Left hindlimb (tissue), 1 donor: ENCODE results near the gene S100A8.
"Not testable (repeated sequence)": the region's sequence is repeated elsewhere in the genome, so short reads cannot be mapped to it uniquely, and the experiment has no call there.

Experiments
- DNase-seq: peaks from one replicate; pipeline ENCODE4 v3.0.0-alpha.2; 2018

Gene S100A8

DNA sequence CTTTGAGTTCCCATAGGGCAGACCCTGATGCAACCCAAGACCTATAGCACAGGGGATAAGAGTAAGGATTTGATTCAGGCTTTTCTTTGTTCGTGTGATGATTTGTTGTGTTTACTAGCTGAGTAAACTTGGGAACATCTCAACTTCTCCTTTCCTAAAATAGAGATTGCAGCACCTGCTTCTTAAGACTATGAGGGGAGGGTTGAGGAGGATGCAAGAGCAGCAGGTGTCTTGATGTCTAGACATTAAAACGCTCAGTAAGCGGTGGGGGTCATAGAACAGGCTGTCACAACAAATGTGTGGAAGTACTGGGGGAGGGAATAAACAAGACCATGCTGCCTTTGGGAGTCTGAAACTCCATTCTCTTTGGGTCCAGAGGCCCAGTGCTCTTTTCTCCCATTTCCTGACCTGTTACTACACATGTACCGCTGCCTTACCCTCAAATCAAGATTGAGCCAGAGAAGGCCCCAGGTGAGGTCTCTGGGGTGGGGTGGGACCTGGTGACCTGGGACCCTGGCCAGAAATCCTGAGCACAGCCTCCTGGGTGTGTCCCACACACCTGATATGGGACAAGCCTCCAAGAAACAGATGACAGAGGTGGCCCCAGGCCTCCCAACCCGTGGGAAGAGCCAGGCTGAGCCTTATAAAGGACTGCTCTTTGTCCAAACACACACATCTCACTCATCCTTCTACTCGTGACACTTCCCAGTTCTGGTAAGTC, 25.1 kb upstream of the S100A8 start, which contains the start of gene S100A7A:
S100A7A (plus strand) TSS at position 671 of the 721 bp plus-strand sequence. CDS start 1,563 bp downstream, outside the sequence.
- no peak for DNase-seq

DNA sequence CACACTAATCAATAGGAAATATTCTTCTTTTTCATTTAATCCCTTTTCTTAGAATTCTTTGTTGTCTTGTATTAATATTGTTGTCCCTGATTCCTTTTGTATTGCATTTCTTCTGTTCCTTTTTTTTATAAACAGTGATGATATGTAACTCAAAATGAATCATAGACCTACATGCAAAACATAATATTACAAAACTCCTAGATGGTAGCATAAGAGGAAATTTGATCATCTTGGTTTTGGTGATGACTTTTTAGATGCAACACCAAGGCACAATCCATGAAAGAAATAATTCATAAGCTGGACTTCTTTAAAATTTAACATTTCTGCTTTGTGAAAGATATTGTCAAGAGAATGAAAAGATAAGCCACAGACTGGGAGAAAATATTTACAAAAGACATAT, 23.1 kb upstream of the S100A8 start:
- DNase-seq = not testable (repeated sequence)

DNA sequence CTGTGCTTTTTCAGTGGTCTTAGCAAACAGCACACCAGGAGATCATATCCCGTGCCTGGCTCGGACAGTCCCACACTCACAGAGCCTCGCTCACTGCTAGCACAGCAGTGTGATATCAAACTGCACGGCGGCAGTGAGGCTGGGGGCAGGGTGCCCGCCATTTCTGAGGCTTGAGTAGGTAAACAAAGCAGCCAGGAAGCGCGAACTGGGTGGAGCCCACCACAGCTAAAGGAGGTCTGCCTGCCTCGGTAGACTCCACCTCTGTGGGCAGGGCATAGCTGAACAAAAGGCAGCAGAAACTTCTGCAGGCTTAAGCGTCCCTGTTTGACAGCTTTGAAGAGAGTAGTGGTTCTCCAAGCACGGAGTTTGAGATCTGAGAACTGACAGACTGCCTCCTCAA, 16.4 kb upstream of the S100A8 start:
- not testable (repeated sequence) for DNase-seq

DNA sequence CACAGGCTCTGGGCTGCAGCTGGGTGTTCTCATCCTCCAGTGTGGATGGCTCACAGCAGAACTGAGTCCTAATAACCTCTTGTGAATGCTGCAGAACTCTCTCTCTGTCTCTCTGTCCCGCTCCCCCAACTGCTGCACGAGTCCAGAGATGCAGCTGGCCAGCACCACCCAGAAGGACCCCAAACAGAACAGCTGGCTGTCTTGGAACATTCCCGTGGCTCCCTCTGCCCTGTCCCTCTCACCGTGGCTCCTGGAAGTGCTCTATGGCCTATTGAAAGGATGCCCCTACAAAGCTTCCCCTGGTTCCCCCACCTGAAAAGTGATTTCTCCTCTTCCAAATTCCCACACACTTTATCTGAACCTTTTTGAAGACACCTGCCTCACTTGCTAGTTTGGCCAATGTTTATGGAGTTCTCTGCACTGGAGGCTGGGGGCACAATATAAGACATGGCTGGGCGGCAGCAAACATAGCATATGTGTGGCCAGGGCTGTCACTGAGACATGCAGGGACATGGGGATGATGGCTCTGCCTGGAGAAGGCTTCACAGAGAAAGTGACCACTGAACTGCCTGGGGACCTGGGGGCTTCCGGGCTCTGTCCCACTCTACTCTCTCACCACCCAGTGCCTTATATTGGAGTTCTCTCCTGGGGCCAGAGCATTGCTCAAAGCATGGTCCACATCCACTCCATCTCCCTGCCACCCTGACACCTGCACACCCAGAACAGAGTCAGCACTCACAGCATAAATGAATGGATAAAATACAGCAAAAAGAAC, 15.1 kb upstream of the S100A8 start:
- DNase-seq = not testable (repeated sequence)

DNA sequence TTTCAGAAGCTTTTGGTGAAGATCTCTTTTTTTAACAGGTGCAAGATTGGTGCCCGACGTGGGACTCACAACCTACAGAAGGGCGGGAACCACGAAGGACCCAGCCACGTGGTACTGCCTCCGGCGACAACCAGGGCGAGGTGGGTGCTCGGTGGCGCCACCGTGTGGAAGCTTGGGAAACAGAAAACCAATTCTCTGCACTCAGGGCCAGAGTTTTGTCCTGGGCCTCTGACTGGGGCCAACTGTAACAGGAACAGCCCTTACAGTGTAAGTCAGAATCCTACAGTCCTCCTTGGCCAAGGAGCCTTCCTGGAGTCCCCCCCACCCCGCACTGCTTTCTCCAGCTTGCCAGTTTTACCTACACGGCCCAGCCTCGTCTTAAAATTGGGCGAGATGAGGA, 13.9 kb upstream of the S100A8 start:
- no peak for DNase-seq

DNA sequence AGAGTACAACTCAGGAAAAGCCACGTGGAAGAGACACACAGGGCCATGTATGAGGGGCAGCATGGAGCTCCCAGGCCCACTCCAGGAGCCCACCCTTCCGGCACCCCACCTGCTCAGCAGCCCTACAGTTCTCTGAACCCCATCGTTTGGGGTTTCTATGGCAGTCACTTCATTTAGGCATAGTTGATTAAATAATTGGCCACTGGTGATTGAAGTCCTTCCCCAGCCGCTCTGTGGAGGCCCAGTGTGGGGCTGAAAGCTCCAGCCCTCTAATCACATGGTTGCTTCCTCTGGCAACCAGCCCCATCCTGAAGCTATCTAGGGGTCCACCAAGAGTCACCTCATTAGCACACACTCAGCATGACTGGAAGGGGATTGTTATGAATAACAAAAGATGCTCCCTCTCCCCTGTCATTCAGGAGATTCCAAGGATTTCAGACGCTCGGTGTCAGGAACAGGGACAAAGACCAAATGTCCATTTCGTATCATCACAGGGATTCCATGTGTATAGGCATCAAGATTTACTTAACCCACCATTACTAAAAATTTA, 13.3 kb upstream of the S100A8 start:
- no peak for DNase-seq

DNA sequence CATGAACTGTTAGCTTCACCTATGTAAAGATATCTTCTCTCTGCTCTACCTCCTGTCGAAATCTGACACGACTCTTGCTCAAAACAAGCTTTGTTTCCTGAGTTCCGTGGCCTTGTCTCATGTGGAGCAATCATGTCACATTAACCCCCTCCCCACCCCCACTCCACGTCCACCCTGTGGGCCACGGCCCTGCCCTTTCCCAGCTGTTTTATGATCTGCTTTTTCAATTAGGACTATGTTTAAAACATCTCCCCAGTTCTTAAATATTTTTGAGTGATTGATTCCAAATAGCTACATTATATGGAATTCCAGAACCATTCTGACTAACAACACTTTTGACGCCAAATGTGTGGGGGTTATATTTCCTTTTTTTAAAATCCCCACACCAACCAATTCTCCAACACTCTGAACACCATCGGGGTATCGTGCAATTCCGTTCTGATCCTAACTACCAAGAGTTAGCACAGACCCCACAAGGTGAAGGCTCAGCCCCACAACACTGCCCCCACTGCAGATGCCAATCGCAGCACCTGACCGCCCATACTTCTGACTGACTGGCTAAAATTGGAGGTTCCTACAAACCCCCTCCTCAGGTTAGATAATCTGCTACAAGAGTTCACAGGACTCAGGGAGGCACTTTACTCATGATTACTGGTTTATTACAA, 12.7 kb upstream of the S100A8 start:
- DNase-seq = no peak

DNA sequence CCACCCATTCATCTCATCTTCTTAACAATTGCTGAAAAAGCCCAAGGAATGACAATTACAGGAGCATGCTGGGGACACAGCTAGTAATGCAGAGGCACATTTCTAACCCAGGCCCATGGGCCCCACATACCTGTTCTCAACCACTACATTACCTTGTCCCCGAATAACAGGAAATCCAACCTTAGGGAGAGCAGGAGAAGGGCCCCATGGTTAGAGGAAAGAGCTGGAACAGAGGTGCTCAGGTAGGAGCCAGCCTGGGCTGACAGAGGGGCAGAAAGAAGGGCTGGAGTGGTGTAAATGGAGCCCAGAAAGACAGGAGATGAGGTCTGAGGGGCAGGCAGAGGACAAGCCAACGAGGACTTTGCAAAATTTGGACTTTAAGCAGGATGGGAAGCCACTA, 11.4 kb upstream of the S100A8 start:
- no peak for DNase-seq

DNA sequence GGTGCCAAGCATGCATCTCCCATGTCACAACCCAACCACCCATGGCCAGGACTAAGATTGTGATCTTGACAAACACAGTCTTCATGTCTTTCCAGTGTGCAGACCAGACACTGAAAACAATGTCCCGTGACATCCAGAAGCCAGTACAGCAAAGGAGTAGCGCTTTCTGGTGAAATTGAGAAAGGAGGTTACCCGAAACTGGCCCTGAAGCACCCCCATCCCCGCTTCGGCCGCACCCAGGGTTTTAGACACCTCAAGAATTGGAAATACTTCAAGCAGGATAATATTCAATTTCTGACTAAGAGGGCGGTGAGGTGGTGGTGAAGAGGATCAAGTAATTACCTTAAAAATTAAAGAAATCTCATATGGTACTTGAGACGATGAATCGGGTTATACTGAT, 10.6 kb upstream of the S100A8 start:
- DNase-seq = no peak

DNA sequence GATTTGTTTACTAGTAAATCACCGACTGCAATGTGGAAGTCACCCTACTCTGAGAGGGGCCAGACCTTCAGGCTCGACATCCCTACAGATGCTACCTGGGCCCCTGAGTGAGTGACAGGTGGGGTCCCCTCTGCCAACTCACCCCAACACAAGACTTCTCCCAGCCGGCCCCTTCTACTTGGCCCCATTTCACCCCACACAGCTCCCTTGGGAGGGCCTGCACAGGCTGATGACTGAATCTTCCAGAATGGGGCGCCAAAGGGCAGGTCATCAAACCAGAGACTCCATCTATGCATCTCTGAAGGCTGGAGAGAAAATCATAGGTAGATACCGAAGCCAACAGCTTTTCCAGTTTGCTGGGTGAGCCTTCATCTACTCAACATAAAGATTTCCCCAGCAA, 9.4 kb upstream of the S100A8 start:
- DNase-seq = no peak

DNA sequence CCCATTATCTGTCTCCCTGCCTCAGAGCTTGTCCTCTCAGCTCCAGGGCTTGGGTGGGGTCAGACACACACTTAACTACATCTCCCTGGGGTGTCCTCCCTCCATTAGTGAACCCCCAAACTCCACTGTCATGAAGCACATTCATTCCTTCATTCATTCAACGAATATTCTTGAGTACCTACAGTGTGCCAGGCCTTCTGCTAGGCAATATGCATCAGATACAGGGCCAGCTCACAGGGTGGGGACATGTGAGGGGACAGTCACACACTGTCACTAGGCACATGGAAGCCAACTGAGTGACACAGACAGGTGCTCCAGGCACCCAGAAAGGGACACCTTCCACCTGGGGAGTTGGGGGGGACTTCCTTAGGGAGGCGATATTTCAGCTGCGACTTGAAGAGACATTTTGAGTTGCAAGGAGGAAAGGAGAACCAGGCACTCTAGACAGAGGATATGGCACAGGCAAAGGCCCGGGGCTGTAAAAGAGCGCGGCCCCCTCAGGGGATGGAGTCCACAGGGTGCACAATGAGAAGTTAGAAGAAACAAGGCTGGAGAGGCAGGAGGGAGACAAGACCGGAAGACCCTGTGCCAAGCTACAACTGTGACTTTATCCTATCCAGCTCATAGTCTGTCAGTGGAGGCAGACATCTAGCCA, 8.7 kb upstream of the S100A8 start:
- no peak for DNase-seq

DNA sequence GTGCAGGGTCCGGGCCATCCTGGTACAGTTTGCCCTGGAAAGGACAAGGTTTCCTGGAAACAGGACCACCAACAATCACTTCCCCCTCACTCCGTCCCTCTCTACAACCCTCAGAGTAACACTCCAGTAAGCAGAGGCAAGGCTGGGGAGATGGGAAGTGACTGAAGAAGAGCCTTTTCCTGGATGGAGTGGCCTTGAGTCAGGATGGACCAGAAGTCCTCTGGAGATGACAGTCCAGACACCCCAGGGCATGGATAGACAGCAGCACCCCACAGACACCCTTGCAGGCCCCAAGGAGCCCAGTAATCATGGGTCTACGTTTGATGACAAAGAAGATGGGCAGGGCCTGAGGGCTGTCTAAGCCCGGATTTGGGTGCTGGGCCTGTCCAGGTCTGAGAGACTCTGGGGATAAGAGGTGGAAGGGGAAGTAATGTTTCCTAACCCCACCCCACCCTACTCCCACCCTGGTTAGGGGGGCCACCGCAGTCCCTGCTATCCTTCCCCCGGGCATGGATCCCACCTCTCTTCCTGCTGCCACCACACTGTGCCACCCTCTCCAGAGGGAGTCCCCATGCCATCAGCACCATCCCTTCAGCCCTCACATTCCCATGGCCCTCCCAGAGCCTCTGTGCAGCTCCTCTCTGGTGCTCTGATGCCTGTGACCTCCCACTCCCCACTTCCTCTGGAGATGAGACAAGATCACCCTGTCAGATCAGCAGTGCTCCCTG, 7.2 kb upstream of the S100A8 start:
- DNase-seq = no peak

DNA sequence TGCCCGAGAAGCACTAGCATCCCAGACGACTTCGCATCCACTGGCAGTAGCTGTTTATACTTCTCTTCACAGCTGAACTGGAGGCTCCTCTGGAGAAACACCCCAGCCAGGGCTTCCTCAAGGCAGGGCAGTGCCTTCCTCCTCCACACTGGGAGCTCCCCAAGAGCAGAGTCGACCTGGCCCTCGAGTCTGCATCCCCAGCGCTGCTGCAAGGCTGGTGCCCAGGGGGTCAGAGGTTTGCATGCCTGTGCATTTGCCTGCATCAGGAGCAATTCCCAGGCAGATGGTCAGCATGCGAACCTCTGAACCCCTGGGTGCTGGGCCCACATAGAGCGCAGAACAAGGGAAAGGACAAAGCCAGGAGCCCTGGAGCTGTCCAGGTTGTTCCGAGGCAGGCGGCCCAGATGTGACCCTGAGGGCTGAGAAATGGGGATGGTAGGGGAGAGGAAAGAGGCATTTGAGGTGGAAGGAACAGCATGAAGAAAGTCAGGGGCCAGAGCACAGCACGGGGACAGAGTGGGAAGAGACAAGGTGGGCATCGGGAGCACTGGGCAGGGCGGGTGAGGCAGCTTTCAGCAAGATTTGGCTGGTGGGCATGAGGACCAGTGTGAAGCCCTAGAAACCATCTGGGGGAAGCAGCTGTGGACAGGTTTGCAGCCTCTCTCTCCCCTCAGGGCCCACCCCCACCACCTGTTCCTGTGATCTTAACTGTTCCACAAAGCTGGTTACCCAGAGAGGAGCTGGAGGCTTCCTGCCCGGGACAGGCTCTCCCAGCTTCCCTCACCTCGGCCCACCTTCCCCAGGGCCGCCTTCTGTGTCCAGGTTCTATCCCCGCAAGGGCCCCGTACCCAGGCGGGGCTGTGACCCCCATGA, 6.4 kb upstream of the S100A8 start:
- DNase-seq = no peak

DNA sequence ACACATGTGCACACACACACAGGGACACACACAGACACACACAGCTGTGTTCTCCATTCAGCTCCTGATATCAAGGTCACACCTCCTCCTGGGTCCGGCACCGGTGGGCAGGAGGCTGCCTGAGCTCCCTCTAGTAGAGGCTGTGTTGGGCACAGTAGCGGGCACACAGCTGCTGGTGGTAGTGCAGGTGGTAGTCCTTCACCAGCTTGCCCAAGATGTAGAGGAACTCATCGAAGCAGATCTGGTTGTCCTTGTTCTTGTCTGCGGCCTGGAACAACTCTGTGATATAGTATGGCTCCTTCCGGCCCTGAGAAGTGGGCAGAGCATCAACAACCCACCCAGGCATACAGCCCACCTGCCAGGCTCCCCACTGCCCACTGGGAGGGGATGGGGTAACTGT, 5.6 kb upstream of the S100A8 start:
- no peak for DNase-seq

DNA sequence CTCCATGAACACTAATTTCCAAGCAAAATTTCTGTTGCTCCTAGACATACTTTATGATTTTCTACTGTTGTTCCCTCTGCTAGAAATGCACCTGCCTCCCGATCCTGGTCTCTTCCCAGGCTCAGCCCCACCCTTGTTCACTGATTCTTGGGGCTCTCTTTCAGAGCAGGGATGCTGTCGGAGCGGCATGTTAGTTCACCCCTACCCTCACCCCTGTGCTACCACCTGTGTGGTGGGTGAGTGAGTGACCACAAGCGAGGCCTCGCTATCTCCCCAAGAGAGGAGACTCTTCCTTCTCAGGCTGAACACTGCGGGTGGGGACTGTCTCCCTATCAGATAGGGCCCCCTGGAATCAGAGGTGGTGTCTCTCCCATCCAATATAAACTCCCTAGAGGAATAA, 4.9 kb upstream of the S100A8 start:
- no peak for DNase-seq

DNA sequence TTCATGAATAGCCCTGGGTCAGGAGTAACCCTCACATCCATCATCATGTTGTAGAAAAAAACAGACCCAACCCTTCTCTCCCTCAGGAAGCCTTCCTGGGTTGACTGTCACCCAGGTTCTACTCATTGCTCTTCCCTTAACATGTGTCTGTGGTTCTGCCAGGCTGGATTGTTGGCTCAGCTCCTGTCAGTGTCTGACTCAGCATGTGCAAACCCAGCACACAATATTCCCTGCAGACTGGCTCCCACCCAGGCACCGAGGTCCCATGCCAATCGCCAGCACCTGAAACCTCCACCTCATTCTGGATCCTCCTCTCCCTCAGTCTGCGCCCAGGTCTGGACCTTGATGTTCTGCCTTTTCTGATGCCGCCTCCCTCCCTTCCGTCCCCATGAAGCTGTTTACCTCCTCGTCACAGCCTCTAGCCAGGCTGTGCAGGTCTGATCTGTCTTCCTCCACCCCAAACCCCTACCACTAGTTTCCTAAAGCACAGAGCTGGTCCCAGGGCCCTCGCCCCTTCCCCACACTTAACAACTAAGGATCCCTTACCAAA, 4.3 kb upstream of the S100A8 start:
- no peak for DNase-seq

DNA sequence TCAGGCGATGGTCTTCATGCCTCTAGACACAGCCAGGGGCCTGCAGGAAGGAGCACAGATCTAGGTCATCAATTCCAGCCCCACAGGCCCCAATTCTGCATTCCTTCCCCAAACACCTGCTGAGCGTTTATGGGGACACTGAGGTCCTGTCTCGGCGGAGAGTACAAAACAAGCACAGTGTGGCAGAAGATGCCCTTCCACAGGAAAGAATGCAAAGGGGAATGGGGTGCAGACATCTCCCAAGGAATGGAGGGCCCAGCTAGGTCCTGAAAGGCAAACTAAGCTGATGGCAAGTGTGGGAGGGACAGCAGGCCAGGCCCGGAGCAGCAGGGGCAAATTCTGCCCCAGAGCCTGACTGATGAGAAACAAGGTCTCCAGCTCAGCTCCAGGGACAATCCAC, 3.5 kb upstream of the S100A8 start:
- DNase-seq = no peak

DNA sequence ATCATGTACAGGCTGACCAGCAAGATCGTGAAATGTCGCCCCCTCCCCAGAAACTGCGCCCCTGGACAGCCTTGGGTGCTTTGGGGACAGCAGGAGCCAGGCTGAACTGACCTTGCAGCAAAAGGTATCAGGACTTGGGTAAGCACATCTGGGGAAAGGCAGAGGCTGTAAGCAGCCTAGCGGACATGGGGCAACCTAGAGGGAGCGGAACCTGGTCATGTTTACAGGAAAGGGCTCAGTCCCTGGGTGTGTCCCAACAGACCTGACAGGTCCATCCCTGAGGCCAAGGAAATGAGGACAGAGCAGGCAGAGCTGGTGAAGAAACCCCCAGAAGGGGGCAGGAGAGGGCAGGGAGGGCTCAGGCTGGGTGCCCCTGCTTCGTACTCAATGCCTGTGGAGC, 3.1 kb upstream of the S100A8 start:
- DNase-seq = no peak

DNA sequence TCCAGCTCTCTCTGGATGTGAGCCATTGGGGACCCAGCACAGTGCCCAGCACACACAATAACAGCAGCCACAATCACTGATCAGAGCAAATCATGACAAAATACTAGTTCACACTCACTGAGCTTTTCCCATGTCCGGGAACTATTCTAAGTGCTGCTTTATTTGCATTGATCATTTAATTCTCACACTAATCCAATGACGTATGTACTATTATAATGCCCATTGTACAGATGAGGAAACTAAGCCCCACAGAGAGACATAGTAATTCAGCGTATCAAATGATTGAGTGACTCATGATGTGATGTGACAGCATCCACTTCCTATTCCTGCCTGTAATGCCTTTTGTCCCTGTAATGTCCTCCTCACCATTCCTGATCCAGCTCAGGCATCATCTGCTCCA, 1.9 kb upstream of the S100A8 start:
- no peak for DNase-seq

DNA sequence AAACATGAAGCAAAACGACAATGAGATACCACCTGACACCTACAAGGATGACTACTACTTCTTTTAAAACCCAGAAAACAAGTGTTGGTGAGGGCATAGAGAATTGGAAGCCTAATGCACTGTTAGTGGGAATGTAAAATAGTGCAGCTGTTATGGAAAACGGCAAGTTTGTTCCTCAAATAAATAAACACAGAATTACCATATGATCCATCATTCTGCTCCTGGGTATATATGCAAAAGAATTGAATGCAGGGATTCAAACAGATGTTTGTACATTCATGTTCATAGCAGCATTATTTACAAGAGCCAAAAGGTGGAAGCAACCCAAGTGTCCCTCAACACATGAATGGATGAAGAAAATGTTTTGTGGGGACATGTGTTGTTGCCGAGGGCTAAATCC, 1.4 kb upstream of the S100A8 start:
- DNase-seq = no peak
